HL-60 (cell line): ENCODE results near the gene ROR1.

Source experiments
- DNase-seq, 2 experiments: peaks; one replicate each; pipeline ENCODE4 v3.0.0-alpha.2; 2010 to 2020; ENCODE audit warnings: low read depth in 1 of 2, low spot score in 1 of 2
- H3K27ac ChIP-seq: fragments of 250-450 bp; sonication (Bioruptor Pico); replicated peaks from 2 replicates; pipeline ENCODE4 v1.5.1; 2020; ENCODE audit warnings: mild to moderate bottlenecking, moderate library complexity
- H3K27me3 ChIP-seq: fragments of 250-450 bp; sonication (Bioruptor Pico); 2 replicates; pipeline ENCODE4 v1.5.1; 2021; ENCODE audit warnings: mild to moderate bottlenecking, moderate library complexity; ENCODE audit not compliant: insufficient read depth, poor library complexity, severe bottlenecking
- H3K4me3 ChIP-seq: replicated peaks from 2 replicates; pipeline ENCODE4 v1.5.1; 2011; ENCODE audit warnings: mild to moderate bottlenecking, control low read depth, low read length; ENCODE audit not compliant: insufficient read depth
- GABPA ChIP-seq: IDR thresholded peaks from 2 replicates; pipeline ENCODE4 v1.6.1; 2012; ENCODE audit warnings: low read depth
- POLR2AphosphoS5 ChIP-seq: IDR thresholded peaks from 2 replicates; pipeline ENCODE4 v1.6.1; 2012; ENCODE audit warnings: low read depth
- SPI1 ChIP-seq: IDR thresholded peaks from 2 replicates; pipeline ENCODE4 v1.6.1; 2012; ENCODE audit warnings: low read depth, mild to moderate bottlenecking, borderline replicate concordance
- TF ChIP-seq, protein P1 (sequence below): IDR thresholded peaks from one replicate; pipeline ENCODE4 v1.5.1; 2011; ENCODE audit warnings: low read length, control low read depth, inconsistent platforms; ENCODE audit not compliant: insufficient read depth
- TF ChIP-seq, protein P2 (sequence below): IDR thresholded peaks from 2 replicates; pipeline ENCODE4 v1.6.1; 2012; ENCODE audit warnings: low read depth; ENCODE audit not compliant: insufficient replicate concordance

ROR1 gene

DNA sequence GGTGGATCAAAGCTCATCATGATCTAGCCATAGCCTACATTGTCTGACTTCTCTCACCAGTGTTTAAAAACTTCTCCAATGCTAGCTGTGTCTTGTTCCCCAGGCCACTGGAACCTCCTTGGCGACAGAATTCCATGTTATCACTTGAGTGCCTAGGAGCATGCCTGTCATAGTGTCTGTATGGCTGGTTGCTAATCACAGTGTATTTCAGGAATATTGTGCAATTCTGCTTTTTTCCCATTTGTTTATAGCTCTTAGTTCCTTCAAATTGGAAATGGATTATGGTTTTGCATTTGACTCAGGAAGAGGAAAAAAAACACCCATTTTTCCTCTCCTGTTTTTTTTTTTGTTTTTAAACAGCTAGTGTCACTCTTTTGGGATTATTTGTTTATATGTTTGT is 25.5 kb downstream of the ROR1 start:
- Histone ChIP-seq H3K27ac (no peak overlapping the region), H3K4me3 (no peak overlapping the region), H3K27me3 (no peaks in the 10 kb centered on the region)
- TF ChIP-seq SPI1 (no peak), POLR2AphosphoS5 (no peak), GABPA (no peak)
- TF ChIP-seq, protein P1, sequence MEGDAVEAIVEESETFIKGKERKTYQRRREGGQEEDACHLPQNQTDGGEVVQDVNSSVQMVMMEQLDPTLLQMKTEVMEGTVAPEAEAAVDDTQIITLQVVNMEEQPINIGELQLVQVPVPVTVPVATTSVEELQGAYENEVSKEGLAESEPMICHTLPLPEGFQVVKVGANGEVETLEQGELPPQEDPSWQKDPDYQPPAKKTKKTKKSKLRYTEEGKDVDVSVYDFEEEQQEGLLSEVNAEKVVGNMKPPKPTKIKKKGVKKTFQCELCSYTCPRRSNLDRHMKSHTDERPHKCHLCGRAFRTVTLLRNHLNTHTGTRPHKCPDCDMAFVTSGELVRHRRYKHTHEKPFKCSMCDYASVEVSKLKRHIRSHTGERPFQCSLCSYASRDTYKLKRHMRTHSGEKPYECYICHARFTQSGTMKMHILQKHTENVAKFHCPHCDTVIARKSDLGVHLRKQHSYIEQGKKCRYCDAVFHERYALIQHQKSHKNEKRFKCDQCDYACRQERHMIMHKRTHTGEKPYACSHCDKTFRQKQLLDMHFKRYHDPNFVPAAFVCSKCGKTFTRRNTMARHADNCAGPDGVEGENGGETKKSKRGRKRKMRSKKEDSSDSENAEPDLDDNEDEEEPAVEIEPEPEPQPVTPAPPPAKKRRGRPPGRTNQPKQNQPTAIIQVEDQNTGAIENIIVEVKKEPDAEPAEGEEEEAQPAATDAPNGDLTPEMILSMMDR = no peak
- TF ChIP-seq, protein P2, sequence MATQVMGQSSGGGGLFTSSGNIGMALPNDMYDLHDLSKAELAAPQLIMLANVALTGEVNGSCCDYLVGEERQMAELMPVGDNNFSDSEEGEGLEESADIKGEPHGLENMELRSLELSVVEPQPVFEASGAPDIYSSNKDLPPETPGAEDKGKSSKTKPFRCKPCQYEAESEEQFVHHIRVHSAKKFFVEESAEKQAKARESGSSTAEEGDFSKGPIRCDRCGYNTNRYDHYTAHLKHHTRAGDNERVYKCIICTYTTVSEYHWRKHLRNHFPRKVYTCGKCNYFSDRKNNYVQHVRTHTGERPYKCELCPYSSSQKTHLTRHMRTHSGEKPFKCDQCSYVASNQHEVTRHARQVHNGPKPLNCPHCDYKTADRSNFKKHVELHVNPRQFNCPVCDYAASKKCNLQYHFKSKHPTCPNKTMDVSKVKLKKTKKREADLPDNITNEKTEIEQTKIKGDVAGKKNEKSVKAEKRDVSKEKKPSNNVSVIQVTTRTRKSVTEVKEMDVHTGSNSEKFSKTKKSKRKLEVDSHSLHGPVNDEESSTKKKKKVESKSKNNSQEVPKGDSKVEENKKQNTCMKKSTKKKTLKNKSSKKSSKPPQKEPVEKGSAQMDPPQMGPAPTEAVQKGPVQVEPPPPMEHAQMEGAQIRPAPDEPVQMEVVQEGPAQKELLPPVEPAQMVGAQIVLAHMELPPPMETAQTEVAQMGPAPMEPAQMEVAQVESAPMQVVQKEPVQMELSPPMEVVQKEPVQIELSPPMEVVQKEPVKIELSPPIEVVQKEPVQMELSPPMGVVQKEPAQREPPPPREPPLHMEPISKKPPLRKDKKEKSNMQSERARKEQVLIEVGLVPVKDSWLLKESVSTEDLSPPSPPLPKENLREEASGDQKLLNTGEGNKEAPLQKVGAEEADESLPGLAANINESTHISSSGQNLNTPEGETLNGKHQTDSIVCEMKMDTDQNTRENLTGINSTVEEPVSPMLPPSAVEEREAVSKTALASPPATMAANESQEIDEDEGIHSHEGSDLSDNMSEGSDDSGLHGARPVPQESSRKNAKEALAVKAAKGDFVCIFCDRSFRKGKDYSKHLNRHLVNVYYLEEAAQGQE = no peak
- no peak for DNase-seq

DNA sequence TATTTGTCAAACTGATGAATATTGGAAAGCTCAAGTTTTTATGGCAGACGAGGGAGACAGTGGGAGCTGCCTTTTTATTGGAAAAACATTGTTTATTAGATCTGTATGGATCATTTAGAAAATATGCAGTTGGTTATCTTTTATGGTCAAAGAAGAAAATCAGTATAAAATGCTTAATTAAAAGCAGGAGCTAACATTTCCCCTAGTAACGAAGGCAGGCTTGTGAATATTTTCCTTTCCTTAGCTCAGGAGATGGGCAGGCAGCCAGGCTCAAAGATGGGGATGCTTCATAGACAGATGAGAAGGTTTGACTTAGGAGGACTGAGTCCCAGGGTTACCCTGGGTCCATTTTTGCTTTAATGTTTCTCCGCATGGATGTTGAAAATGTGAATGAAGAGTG is 26.0 kb downstream of the ROR1 start:
- TF ChIP-seq GABPA (no peak), SPI1 (no peak), POLR2AphosphoS5 (no peak)
- TF ChIP-seq, protein P2 = no peak
- TF ChIP-seq, protein P1 = no peak
- Histone ChIP-seq H3K4me3 (no peak overlapping the region), H3K27me3 (no peaks in the 10 kb centered on the region), H3K27ac (no peak overlapping the region)
- DNase-seq = no peak

DNA sequence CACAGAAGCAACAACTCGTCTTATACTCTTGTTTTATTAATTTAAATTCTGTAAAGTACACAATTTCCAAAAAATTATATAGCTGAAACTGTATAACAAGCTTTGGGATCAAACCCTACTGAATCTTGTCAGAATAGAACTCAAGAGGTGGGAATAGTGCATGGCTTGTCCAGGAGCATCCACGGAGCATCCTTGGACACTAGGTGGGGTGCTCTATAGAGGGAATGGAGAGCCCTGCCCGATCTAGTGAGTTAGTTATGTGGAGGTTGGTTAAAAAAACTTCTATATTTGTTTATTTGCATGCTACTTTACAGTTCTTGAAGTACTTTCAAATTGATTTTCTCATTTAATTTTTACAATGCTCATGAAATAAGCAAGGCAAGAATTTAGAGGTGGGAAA is 28.3 kb downstream of the ROR1 start:
- no peak for TF ChIP-seq GABPA
- TF ChIP-seq, protein P2 = no peak
- TF ChIP-seq, protein P1 = no peak
- TF ChIP-seq SPI1 = no peak
- TF ChIP-seq POLR2AphosphoS5 = no peak
- Histone ChIP-seq H3K4me3 (no peak overlapping the region), H3K27me3 (no peaks in the 10 kb centered on the region), H3K27ac (no peak overlapping the region)
- no peak for DNase-seq
